Astrocyte of the cerebellum (primary cell): Measurements from ENCODE around the gene PRX.
"Not testable (repeated sequence)": the region's sequence is repeated elsewhere in the genome, so short reads cannot be mapped to it uniquely, and the experiment has no call there.

ENCODE experiments used
- DNase-seq: peaks from one replicate; pipeline ENCODE4 v3.0.0-alpha.2; 2011; ENCODE audit warnings: low read depth
- H3K4me3 ChIP-seq: 2 replicates; pipeline ENCODE4 v1.5.1; 2011; ENCODE audit warnings: mild to moderate bottlenecking, low read depth, low read length, moderate library complexity
- CTCF ChIP-seq: IDR thresholded peaks from 2 replicates; pipeline ENCODE4 v1.5.1; 2012; ENCODE audit warnings: low read length, low read depth, moderate library complexity, mild to moderate bottlenecking; ENCODE audit errors: missing control alignments
- in situ Hi-C: cut with HindIII; loops from 2 replicates; pipeline ENCODE4 v1.10.0; 2017; ENCODE audit warnings: low sequenced_read_pairs

PRX gene

GRCh38 chr19:40413291-40413845, at the start of gene PRX:
TSS of gene PRX (minus strand) at chr19:40413378. CDS start at chr19:40407932, 5,446 bp downstream.
- in situ Hi-C loops: no loop called here
- H3K4me3 ChIP-seq: no peak within 1 kb of the TSS
- no peak for TF ChIP-seq CTCF
- DNase-seq: no peak

- H3K4me3 ChIP-seq: no peak overlapping the region
- DNase-seq: no peak
- in situ Hi-C loops: no loop called here
- TF ChIP-seq CTCF: no peak
Observed at GRCh38 chr19:40461669-40462221, 48.6 kb upstream of the PRX start.

GRCh38 chr19:40460185-40460584, 47.0 kb upstream of the PRX start:
- no peak for TF ChIP-seq CTCF
- DNase-seq: no peak
- in situ Hi-C loops: no loop called here
- H3K4me3 ChIP-seq: no peak overlapping the region

GRCh38 chr19:40458597-40458974, 45.4 kb upstream of the PRX start:
- H3K4me3 ChIP-seq: no peak overlapping the region
- in situ Hi-C loops: no loop called here
- TF ChIP-seq CTCF: no peak
- DNase-seq: no peak

GRCh38 chr19:40457953-40458596, 44.9 kb upstream of the PRX start:
- no peak for DNase-seq

GRCh38 chr19:40457048-40457447, 43.9 kb upstream of the PRX start:
- no peak for DNase-seq
- H3K4me3 ChIP-seq: no peak overlapping the region
- in situ Hi-C loops: no loop called here
- TF ChIP-seq CTCF: no peak

More at GRCh38 chr19:40457953-40458596, 44.9 kb upstream of the PRX start:
- in situ Hi-C loops: no loop called here
- TF ChIP-seq CTCF: no peak
- no peak overlapping the region for H3K4me3 ChIP-seq

GRCh38 chr19:40453943-40454342, 40.8 kb upstream of the PRX start:
- in situ Hi-C loops, H3K4me3 ChIP-seq, DNase-seq: not testable (repeated sequence)
